T-helper 2 cell (primary cell): ENCODE results near the gene MYO7B.
A peak's percentile ranks its signal among the peaks of the same experiment; 100 is the strongest.

ENCODE experiments used
- DNase-seq, 5 experiments: peaks; one replicate each; pipeline versions ENCODE4 v3.0.0 to v3.0.0-alpha.2; 2012 to 2022

The MYO7B gene

DNA sequence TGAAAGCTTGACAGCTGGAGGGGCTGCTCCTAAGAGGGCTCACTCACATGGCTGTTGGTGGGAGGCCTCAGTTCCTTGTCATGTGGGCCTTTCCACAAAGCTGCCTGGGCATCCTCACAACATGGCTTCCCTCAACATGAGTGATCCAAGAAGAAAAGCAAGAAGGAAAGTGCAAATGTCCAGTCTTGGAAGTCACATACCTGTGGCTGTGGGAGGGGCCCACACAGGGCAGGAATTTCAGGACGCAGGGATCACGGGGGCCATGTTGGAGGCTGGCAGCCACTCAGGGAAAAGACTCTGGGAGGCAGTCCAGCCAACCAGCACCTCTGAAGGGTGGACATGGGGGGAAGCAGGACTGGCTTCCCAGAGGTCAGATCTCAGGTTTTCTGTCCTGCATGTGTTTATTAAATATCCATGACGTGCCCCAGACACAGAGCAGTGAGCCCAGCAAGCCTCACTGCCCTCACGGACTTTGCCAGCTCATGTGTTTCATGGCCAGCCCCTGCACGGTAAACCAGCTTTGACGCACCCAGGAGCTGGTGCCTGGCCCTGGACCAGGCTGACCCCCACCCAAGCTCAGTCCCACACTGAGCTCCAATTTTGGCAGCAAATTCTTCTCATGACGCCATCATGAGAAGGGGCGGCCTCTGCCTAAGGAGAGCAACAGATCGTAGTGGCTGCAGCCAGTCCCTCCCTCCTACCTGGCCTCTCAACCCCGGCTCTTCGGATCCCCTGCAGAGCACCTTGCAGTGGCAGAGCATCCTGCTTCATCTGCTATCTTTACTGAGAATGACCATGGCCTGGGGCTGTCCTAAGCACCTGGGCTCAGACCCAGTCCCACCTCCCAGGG lies 75.8 kb downstream of the MYO7B start:
- no peak for DNase-seq

DNA sequence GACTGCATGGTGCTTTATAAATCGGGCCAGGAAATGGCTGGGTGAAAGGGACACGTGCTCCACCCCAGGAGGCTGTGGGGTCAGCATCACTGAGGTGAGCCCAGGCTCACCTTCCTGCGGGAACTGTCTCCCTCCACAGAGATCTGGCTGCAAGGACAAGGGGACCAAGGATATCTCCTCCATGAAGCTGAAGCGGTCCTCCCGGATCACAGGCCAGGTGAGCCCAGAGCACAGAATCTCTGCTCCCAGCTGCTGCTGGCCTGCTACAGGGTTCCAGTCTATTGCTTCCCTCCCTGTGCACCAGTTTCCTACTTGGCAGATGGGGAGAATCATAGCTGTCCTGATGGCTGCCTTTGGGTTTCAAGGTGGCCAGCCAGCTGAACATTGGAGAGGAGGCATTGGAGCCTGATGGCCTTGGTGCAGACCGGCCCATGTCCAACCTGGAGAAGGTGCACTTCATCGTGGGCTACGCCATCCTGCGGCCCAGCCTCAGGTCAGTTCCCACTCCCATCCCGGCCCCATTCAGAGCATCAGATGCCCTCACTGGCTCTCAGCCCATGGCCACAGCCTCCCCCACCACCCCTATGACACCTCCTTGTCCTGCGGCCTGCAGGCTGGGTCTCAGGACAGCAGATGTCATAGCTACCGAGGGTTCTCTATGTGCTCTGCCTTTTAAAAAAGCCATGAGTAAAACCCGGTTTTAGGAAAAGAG lies 76.8 kb downstream of the MYO7B start:
- DNase-seq, result no peak

DNA sequence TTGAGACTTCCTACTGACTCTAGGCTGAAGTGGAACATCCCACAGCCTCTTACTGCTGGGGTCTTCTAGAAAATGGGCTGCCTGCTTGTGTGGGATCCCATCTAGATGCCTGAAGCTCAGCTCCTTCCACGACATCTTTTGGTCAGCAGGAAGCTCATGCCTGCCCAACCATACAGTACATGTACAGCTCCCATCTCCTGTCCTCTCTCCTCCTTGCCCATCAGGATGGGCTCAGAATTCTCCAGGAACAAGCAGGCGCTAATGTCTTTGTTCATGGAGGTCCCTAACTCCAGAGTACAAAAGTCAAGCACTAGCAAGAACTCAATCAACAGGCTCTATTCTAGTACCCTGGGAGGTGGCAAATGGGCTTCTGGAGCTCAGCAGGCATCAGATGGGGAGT lies 78.8 kb downstream of the MYO7B start:
- DNase-seq, result no peak

DNA sequence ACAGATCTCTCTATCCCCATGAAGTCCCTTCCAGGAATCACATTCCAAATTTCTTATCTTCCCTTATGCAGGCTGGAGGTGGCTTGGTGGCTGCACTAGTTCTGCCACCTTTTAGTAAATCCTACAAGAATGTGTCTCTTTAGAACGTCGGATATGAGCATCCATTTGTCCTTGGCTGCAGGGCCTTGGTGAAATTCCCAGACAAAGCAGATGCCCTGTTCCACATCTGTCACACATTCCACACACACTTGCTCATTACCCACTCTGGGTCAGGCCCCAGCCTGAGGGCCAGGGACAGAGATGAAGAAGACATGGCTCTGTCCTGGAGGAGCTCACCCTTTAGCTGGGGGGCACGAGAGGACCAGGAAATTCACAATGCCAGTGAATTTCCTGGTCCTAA lies 79.2 kb downstream of the MYO7B start:
- DNase-seq, result no peak

DNA sequence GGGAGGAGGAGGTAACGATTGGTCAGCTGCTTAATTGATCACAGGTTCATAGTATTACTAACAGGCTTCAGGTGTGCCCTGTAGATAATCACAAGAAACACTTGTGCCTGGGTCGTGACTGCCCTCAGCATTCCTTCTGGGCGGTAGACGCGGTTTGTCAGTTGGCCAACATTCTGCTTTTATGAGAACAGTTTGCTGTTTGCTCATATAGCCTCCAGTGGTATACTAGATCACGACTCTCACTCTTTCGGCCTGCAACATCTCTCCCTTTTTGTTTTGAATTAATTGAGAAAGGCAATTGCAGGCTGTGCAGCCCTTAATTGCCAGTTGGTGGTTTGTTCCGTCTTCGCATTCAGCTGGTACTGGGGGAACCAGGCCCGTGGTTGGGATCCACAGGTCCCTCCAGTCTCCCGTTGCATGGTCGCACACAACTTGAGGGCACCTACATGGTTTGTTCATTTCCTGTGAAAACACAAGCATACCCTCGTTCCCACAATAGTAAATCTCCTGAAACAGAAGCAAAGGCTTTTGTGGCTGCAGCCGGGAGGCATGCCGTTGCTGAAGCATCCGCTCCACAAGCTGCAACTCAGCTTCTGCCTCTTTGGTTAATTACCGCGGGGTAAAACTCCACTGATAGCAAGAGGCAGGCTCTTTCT lies 80.2 kb downstream of the MYO7B start:
- no peak for DNase-seq

DNA sequence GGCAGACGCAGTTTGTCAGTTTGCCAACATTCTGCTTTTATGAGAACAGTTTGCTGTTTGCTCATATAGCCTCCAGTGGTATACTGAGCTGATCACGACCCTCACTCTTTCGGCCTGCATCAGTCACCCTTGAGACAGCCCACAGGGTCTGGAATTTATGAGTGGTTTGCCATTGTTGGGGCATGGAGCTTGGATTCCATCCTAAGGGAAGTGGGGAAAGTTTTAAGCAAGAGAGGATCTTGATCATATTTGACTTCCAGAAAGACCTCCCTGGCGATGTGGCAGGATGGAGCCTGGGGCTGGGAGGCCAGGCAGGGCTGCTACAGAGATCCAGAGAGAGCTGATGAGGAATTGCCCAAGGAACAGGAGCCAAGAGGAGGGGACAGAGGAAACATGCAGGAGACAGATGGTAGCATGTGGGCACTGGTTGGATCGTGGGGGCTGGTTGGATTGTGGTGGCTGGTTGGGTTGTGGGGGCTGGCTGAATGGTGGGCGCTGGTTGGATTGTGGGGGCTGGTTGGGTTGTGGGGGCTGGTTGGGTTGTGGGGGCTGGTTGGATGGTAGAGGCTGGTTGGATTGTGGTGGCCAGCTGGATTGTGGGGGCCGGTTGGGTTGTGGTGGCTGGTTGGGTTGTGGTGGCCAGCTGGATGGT lies 83.2 kb downstream of the MYO7B start:
- no peak for DNase-seq

DNA sequence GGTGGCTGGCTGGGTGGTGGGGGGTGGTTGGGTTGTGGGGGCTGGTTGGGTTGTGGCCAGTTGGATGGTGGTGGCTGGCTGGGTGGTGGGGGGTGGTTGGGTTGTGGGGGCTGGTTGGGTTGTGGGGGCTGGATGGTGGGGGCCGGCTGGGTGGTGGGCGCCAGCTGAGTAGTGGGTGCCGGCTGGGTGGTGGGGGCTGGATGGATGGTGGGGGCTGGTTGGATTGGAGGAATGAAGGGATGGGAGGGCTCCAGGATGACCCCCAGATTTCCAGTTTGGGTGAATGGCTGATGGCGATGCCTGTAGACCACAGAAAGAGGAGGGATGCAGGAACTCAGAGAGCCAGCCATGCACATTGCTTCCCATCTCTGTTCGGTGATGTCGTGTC lies 83.7 kb downstream of the MYO7B start:
- no peak for DNase-seq

DNA sequence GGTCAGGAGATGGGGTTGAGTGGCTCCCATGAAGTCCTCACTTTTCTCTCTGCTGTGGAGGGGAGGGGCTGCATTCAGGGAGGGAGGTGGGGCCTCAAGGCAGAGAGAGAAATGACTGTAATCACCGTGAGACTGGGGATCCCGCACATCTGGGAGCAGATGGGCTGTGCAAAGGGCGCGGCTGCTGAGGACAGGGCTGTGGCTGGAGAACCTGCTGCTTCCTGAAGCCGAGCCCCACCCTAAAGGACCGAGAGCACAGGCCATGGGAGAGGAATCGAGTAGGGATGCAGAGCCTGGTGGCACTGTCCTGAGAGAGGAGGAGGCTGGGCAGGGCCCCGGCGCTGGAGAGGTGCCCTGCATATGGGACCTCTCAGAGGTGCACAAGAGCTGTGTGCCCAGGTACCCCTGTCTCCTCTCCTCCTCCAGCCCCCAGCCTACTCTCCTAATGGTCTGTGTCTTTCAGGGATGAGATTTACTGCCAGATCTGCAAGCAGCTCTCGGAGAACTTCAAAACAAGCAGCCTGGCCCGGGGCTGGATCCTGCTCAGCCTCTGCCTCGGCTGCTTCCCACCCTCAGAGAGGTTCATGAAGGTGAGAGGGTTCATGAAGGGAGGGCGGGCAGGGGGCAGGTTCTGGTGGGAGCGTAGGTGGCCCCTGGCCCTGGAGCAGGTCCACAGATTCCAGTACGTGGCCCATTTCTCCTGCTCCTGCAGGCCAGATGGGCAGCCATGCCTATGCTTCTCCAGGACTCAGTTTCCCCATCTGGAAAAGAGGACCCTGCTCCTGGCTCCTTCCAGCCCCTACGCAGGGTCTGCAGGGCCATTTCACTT lies 84.6 kb downstream of the MYO7B start:
- no peak for DNase-seq

DNA sequence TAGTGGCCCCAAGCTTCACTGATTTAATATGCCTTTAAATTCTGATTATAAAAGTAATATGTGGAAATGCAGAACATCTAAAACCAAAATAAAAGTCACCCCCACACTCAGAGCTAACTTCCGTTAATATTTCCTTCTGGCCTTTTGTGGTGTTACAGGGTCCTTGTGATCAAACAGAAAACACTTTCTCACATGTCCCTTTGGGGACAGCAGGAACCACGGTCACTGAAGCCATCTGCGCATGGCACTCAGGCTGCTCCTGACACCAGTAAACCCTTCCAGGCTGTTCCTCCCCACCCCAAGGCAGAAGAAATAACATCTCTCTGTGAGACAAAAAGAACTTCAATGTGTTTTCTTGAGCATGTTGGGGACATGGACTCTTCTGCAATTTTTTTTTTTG lies 85.4 kb downstream of the MYO7B start:
- DNase-seq, result no peak

DNA sequence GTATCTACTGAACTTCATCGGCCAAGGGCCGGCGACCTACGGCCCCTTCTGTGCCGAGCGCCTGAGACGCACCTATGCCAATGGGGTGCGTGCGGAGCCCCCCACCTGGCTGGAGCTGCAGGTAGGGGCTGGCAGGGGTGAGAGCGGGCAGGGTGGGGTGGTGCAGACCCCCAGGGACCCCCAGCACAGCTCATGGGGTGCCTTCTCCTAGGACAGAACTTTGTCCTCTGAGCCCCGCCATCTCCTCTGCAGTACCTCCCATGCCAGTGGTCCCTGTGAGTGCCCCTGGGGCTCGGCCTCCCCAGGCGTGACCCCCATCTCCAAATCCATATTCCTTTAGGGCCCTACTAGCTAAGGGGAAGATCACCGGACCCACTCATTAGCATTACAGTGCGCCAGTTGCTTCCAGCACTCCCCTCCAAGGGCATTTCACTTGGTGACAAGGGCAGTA lies 86.5 kb downstream of the MYO7B start:
- DNase-seq, result no peak

DNA sequence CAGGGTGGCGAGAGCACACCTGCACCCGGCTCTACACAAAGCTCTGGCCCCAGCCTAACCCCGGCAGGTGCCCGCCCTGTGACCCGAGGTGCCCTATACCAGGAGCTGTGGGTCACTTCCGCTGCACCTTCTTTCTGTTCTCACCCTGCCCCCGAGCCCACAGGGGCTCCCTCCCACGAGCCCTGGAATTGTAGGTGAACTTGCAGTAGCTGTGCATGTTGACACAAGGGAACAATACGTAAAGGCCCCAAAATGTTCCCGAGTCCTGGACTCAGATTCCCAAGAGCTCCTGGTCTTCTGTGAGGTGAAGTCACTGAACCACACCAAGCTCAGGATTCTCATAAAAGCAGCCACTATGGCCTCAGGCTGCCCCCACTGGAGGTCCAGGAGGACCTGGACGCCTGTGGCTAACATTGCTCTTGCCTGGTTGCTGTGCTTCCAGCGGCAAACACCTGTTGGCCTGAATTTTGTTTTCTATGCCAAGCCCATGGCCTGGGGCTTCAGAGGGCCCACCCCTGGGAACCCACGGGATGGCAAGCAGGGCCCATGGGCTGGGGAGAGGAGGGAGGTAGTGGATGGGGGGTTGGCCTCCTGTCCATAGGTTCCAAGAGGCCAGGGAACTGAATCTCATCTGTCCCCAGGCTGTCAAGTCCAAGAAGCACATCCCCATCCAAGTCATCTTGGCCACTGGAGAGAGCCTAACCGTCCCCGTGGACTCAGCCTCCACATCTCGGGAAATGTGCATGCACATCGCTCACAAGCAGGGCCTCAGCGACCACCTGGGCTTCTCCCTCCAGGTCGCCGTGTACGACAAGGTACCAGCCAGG lies 87.3 kb downstream of the MYO7B start:
- DNase-seq, result no peak

DNA sequence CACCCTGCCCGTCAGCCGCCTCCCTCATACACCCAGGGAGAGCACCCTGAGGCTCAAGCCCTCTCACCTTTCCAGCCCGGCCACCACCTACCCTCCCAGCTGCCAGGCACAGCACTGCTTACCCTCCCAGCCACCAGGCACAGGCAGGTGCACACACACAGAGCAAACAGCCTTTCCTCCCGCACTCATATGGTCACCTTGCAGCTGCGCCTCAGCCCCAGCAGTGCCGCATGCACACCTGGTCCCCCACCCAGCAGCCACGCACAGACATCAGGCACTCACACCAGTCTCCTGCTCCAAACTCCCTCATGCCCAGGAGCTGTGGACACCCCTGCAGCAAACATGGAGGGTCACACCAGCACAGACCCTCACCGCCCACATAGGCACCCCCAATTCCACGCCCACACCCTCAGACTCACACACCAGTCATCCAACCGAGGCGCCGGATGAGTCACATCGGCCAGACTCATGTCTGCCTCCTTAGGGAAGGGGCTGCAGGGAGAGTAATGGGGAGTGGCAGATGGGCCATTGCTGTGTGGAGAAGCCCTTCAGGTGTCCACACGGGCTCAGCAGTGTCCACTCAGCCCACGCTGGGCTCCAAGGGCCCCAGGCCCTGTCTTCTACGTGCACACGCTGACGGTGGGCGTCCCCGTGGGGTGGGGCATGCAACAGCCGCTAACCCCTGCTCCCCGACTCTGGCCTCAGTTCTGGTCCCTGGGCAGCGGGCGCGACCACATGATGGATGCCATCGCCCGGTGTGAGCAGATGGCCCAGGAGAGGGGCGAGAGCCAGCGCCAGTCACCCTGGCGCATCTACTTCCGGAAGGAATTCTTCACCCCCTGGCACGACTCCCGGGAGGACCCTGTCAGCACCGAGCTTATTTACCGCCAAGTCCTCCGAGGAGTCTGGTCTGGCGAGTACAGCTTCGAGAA lies 88.2 kb downstream of the MYO7B start:
- no peak for DNase-seq

DNA sequence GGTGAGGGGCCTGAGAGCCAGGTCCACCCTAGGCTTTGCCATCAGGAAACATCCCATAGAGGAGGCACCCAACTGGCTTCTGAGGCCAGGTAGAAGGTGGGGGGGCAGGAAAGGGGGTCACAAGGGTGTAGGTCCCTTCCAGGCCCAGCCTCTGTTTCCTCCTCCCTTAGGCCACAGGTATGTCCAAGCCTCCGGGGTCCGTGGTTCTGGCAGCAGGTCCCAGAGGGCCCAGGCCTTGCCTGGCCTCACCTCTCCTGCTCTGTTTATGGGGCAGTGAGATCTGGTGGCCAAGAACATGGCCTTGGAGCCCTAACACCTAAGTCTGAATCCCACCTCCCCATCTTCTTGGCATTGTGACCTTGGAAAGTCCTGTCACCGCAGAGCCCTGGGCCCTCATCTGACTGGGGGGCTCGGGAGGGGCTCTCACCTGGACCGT lies 88.9 kb downstream of the MYO7B start:
- DNase-seq, result no peak

DNA sequence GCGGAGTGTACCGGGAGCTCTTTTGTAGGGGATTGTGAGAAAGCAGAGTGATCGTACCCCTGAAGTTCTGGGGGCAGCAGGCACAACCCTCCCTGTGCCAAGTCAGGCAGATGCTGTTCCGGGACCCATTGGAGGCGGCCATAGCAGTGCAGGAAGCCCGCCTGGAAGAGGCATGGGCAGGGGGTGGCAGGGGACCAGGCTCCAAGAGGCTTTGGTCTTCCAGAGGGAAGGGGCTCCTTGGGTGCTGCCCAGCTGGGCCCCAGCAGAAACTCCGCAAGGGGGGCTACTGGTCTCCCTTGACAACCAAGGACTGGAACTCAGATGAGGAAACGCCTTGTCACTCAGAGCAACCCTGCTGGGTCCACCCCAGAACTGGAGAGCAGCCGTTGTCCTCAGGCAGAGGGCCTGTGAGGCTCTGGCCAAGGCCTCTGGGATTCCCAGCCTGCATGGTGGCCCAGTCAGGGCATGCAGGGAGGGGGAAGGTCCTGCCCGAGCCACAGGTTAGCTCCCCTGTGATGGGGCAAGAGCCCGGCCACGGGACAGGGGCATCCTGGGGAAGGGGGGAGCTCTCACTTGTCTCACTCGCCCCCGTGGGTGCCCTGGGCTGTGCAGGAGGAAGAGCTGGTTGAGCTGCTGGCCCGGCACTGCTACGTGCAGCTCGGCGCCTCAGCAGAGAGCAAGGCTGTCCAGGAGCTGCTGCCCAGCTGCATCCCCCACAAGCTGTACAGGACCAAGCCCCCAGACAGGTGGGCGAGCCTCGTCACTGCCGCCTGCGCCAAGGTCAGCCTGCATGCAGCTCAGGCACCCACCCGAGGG lies 89.5 kb downstream of the MYO7B start:
- DNase-seq, result no peak

DNA sequence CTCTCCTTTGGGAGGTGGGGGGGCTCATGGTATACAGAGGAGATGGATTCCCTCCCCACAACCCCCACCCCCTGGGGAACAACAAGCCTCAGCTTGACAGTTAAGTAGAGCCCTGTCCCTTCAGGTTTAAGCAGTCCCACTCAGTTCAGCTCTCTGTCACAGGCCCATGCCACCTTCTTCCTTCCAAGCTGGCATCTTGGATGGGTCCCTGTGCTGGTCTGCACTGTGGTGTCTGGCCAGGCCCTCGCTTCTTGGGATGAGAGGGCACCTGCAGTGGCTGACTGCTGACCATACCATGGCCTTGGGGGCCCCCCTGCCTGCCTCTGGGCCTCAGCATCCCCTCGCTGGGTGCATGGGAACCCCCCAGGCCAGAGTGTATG lies 90.1 kb downstream of the MYO7B start:
- DNase-seq, result peak in 1 of 5 experiments; percentile 6

DNA sequence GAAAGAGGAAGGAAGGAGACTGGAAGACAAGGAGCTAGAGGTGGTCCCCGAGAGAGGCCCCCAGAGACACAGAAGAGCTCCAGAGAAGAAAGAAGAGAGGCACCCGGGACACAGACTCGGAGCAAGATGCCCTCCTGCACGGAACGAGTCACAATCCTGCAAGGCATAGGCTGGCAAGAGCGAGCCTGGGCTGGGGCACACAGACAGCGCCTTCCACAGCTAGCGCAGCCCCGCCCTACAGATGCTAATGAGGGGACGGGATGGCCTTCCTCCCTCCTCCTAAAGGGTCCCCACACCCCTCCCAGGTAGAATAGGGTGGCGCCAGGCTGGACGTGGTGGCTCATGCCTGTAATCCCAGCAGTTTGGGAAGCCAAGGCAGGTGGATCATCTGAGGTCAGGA lies 90.7 kb downstream of the MYO7B start:
- no peak for DNase-seq

DNA sequence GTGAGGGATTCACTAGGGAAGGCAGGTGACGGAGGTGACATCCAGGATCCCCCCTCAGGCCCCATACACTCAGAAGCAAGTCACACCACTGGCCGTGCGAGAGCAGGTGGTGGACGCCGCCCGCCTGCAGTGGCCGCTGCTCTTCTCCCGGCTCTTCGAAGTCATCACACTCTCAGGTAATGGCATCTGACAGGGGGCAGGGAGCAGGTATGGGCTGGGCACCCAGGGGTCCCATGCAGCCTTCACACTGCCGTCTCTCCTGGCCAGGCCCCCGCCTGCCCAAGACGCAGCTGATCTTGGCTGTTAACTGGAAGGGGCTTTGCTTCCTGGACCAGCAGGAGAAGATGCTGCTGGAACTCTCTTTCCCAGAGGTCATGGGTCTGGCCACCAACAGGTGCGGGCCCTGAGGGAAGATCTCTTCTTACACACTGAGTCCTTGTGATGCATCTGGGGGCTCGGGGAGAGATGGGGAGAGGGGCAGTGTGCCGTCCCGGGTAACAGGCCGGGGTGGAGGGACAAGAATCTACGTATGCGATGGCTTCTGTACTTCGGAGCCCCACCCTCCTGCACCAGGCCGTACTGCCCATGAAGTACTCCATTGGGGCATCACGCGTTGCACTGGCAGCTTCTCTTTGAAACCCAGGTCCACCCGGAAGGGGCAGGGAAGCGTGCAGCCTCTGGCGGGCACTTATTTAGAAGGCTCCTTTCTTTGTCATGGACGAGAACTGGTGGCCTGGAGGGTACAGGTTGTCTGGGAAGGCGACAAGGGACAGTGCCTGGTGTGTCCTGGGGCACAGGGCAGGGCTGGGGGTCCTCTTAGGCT lies 91.6 kb downstream of the MYO7B start:
- DNase-seq, result no peak
